HepG2 (cell line): ENCODE measurements around the gene NBEA.

ENCODE experiments used
- MYNN ChIP-seq: sonication (generic); formaldehyde crosslinking; IDR thresholded peaks from 2 replicates; pipeline ENCODE4 v1.4.0; 2020; ENCODE audit warnings: mild to moderate bottlenecking, low read depth, missing genetic modification reagents
- TSC22D2 ChIP-seq: sonication (generic); formaldehyde crosslinking; IDR thresholded peaks from 2 replicates; pipeline ENCODE4 v1.5.1; 2020; ENCODE audit warnings: missing genetic modification reagents, mild to moderate bottlenecking, borderline replicate concordance
- ZKSCAN1 ChIP-seq: fragments of 150-350 bp; IDR thresholded peaks from 2 replicates; pipeline ENCODE4 v1.6.1; 2014; ENCODE audit warnings: low read length
- ZNF432 ChIP-seq: sonication (generic); formaldehyde crosslinking; IDR thresholded peaks from 2 replicates; pipeline ENCODE4 v1.5.0; 2020; ENCODE audit warnings: missing genetic modification reagents, mild to moderate bottlenecking, borderline replicate concordance
- TF ChIP-seq, protein P1 (sequence below): sonication (generic); formaldehyde crosslinking; IDR thresholded peaks from 2 replicates; pipeline ENCODE4 v1.5.0; 2020; ENCODE audit warnings: mild to moderate bottlenecking, missing genetic modification reagents, moderate library complexity
- TF ChIP-seq, protein P2 (sequence below): IDR thresholded peaks from 2 replicates; pipeline ENCODE4 v1.6.1; 2012; ENCODE audit warnings: low read depth, low read length, improper control_type of control experiment

GRCh38 chr13:34964558-34964957 lies 22.5 kb downstream of the NBEA start:
- TF ChIP-seq ZKSCAN1 (no peak), MYNN (no peak), ZNF432 (CRISPR knock-in tag) (no peak), TSC22D2 (CRISPR knock-in tag) (no peak)
- TF ChIP-seq, protein P1, sequence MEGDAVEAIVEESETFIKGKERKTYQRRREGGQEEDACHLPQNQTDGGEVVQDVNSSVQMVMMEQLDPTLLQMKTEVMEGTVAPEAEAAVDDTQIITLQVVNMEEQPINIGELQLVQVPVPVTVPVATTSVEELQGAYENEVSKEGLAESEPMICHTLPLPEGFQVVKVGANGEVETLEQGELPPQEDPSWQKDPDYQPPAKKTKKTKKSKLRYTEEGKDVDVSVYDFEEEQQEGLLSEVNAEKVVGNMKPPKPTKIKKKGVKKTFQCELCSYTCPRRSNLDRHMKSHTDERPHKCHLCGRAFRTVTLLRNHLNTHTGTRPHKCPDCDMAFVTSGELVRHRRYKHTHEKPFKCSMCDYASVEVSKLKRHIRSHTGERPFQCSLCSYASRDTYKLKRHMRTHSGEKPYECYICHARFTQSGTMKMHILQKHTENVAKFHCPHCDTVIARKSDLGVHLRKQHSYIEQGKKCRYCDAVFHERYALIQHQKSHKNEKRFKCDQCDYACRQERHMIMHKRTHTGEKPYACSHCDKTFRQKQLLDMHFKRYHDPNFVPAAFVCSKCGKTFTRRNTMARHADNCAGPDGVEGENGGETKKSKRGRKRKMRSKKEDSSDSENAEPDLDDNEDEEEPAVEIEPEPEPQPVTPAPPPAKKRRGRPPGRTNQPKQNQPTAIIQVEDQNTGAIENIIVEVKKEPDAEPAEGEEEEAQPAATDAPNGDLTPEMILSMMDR, result no peak
- TF ChIP-seq, protein P2, sequence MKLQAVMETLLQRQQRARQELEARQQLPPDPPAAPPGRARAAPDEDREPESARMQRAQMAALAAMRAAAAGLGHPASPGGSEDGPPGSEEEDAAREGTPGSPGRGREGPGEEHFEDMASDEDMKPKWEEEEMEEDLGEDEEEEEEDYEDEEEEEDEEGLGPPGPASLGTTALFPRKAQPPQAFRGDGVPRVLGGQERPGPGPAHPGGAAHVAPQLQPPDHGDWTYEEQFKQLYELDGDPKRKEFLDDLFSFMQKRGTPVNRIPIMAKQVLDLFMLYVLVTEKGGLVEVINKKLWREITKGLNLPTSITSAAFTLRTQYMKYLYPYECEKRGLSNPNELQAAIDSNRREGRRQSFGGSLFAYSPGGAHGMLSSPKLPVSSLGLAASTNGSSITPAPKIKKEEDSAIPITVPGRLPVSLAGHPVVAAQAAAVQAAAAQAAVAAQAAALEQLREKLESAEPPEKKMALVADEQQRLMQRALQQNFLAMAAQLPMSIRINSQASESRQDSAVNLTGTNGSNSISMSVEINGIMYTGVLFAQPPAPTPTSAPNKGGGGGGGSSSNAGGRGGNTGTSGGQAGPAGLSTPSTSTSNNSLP, result no peak
